Measurements from ENCODE around the gene SPHK2.
"Not testable (repeated sequence)": the region's sequence is repeated elsewhere in the genome, so short reads cannot be mapped to it uniquely, and the experiment has no call there.

SPHK2 gene

DNA sequence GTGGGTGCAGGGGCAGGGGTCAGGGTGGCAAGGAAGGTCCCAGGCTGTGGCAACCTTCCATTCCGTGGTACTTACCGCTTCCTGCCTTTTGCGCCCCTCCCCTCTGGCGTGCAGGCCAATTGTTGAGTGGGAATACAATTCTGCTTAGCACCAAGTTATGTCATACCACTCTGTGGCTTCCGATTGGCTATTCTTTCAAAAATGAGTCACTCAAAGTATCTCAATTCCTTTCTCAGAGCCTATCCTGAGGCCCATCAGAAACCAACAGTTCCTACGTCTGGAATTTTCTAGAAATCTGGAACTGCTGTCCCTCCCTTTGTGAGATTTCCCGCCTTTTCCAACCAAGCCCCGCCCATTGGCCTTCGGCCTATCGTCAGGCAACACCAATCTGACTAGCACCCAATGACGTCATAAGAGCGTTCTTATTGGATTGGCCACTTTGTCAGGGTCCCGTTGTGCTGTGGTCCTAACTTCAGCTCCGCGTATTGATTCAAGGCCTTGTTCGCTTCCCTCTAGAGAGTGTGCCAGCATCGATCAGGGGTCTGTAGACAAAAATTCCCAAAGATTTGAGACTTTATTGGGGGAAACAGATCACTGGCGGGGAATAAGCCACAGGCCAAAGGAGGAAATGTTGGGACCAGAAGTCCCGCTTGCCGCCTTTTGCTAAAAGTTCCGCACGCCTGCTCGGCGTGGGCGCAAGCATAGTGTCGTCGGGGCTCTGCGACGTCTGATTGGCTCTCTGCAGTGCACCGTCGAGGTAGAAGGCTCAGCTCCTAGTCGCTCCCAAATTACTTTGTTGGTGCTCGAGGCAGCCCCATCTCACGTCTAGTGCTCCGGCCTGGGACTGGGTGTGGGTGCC is 41.8 kb downstream of the SPHK2 start:
- peak; percentile 11 for DNase-seq

DNA sequence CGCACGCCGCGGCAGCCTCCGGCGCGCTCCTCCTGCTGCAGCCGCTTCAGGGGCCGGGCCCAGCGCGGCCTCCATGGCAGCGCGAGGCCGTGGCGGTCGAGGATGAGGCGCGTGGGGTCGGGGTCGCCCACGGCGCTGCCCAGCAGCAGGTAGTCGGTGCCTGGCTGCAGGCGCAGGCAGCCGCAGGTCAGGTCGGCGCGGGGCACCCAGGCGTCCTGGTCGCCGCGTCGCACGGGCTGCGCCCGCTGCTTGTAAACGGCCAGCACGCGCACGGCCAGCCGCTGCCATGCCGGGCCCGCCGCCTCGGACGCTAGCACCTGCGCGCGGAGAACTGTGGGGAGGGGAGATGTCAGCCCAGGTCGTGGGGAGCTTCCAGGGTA is 42.4 kb downstream of the SPHK2 start:
- no peak for DNase-seq

DNA sequence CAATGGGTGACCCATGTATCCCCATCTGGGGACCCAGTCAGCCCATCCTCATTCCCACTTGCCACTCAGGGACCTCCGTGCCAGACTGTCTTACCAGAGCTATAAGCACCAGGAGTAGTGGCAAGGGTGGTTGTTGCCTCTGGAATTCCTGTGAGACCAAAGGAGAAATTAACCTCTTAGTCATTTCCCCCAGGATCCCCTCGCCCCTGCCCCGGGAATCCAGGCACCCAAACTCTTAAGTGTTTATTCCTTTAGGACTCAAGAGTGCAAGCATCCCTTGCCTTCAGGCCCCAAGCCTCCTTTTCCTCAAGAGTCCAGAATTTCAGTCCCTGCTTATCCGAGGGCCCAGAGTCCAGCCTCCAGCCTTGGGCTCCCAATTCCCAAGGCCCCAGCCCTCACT is 44.4 kb downstream of the SPHK2 start:
- DNase-seq: no peak

DNA sequence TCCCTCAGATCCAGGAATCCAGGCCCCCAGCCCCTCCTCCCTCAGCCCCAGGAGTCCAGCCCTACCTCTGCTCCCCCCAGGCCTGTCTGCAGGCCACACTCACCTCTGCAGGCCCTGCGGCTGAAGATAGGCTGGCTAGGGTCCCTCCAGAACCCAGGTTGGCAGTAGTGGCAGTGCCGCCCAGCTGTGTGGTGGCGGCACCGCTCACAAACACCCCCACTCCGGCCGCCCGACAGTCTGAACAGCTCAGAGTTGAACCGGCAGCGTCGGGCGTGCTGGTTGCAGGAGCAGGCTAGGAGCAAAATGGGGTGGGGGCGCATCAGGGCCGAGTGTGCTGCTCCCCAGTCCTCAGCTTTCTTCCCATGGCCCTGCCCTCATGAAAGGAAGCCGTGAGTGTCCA is 45.2 kb downstream of the SPHK2 start:
- no peak for DNase-seq

DNA sequence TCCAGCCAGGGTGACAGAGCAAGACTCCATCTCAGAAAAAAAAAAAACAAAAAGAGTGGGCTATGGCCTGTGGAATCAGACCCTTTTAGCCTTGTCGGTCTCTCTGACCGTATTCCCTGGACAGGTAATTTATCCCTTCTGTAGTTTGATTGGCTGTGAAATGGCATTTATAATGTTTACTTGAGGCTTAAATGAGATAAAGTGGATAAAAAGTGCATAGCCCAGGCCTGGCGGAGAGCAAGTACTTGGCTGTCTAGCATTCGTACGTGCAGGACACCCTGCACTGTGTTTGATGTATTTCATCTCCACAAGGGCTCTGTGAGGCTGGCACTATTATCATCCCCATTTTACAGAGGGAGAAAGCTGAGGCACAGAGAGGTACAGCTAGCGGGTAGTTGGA is 46.5 kb downstream of the SPHK2 start:
- no peak for DNase-seq

DNA sequence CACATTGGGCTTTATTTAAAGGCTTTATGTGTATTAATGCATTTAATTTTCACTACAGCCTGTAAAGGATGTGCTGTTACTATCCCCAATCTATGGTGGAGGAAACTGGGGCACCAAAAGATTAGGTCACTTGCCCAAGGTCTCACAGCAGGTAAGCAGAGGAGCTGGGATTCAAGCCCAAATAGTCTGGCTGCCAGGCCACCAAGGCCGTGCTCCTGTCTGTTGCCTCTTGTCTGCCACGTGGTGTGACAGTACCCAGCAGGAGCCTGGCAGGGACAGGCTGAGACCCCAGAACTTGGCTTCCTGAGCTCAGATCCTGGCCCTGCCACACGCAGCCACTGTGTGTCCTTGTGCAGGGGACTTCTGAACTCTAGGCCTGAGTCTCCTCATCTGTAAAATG is 49.0 kb downstream of the SPHK2 start:
- no peak for DNase-seq

DNA sequence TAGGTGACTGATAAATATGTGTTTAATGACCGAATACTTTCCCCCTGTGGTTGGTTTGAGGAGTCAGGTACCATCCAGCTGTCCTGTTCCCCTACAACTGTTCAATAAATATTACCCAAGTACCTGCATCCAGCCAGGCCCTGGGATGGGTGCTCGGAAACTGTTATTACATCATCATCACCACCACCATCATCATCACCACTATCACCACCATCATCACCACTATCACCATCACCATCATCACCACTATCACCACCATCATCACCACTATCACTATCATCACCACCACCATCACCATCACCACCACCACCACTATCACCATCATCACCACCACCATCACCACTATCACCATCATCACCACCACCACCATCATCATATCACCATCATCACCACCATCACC is 49.5 kb downstream of the SPHK2 start:
- DNase-seq: no peak

DNA sequence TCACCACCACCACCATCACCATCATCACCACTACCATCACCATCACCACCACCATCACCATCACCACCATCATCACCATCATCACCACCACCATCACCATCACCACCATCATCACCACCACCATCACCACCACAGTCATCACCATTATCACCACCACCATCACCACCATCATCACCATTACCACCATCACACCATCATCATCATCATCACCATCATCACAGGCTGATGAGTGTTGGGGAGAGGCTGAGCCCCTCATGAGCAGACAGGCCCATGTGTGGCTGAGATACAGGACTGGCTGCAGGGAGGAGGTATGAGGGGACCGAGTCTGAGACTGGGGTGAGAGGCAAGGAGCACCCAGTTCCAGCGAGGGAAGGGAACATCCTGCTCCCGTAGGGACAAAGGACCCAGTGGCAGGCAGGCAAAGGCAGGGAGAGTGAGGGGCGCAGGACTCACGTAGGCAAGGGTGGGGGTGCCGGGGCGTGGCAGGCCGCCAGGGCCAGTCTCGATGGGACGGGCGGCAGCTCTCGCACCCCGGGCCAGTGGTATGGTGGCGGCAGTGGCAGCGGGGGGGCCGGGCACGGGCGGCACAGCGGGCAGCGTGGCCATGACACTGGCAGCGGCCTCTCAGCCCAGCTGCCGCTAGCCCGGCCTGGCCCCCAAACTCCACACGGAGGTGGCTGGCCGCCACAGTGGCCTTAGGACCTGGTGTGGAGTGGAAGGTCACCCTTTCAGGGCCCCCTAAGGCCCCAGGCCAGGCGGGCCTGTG is 50.8 kb downstream of the SPHK2 start:
- no peak for DNase-seq

DNA sequence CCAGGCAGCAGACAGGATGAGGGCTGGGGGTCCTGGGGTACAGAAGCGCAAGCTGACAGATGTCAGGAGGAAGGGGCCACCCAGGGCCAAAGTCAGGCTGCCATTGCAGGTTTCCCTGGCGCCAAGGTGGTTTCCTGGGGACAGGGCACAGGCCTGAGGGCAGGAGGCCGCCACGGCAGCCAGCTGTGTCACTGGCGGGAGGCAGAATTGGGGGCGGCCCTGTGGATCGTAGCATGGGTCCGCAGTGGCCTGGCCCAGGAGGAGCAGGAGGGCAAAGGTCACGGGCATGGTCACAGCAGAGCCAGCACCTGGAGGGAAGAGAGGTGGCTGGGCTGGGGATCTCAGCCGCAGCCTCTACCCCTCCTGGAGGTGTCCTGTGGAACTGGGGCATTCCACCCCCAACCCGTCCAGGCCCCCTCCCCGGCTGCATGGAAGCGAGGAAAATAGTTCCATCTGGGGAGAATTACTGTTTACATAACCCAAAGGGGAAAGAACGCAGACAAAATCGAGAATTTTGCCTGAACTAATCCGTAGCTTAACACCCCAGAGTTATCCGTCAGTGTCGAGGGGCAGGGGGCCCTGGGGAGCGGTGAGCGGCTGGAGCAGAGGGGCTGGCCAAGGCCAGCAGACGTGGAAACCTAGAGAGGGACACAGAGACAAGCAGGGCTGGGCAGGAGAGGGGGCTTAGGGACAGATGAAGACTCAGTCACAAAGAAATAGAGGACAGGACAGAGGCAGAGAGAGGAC is 51.6 kb downstream of the SPHK2 start:
- no peak for DNase-seq

DNA sequence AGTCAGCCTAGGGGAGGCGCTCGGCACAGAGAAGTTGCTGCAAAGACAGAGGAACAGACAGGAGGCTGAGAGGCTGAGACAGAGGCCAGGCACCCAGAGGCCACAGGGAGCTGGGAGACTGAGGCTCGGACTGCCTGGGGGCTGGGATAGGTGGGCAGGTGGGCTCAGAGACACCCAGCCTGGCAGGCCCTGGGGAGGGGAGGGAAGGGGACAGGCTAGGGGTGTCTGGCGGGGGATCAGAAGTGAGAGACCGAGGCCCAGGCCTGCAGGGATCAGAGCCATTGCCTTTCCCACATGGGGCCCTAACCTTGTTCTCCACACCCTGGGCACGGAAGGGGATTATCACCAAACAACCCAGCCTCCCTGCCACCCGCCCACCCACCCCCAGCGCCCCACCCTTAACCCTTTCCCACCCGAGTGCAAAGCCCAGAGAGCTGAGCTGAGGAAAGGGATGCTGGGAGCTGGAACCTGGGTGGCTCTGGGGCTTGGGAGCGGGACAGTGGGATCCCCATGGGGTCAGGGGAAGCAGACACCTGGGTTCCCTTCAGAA is 52.2 kb downstream of the SPHK2 start:
- no peak for DNase-seq

DNA sequence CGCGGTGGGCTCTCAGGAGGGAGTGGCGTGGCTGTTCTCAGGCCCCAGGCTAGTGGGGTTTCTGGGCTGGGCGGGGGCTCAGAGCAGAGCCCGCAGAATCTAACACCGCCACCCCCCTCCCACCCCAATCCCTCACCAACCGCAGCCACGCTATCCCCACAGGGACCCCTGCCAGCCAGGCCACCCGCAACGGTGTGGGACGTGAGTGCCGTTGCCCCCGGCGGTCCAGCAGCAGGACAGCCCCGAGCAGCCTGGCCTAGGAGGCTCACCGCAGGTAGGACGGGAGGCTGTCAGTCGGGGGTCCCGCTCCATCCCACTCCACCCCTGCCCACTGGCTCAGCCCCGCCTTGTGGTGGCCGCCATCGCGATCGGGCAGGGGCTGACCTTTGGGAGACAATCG is 53.7 kb downstream of the SPHK2 start, which contains the start of gene NTN5:
Gene NTN5, minus strand, starts transcription at position 24 of the 400 bp plus-strand sequence. CDS start 2,031 bp downstream, outside the sequence.
- no peak for DNase-seq

DNA sequence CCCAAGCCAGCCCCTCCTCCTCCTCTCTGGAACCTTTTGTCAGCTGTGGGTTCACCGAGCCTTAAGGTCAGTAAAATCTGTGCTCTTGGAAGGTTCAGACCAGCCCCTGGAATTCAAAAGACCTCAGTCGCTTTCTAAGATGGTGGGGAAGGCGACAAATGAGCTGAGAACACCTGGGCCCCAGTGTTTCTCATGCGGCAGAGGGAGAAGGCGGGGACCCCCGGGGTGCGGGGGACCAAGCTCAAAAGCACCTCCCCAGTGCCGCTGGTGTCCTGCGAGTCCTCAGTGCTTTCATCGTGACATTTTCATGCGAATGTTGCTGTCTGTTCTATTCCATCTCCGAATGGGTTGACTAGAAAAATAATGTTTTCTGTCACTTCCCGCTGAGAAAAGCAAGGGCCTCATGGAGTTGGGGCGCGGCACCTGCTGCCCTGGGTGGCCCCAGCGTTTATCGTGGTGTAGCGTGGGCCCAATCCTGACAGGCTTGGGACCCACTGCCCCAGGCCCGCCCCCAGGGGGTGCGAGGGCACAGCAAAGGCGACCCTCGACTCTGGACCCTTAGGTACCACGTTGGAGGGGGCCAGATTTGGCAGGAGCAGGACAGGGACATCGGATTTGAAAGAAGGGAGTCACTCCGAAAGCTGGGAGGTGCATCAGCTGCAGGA is 54.3 kb downstream of the SPHK2 start:
- DNase-seq: no peak

DNA sequence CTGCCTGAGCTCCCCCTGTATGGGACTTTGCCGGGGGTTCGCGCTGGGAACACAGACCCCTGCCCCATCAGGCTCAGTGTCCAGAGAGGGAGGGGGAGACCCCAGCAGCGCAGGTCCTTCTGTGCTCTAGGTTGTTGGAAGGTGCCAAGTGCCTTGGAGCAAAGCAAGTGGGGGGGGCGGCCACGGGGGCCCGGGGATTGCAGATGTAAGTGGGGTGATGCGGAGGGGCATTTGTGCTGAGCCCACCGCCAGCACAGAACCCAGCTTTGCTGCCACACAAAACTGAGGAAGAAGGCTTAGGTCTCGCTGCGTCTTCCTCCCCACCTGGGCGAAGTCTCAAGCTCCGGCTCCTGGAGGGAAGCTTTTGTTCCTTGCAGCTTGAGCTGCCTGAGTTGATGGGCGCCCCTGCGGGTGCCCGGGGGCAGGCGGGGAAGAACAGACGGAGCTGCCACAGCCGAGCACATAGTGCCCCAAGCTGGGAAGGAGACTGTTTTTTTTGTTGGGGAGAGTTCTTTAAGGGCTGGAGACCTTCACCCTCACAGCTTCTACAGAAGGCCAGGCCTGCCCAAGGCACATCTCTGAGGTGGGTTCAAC is 55.0 kb downstream of the SPHK2 start:
- DNase-seq: no peak

DNA sequence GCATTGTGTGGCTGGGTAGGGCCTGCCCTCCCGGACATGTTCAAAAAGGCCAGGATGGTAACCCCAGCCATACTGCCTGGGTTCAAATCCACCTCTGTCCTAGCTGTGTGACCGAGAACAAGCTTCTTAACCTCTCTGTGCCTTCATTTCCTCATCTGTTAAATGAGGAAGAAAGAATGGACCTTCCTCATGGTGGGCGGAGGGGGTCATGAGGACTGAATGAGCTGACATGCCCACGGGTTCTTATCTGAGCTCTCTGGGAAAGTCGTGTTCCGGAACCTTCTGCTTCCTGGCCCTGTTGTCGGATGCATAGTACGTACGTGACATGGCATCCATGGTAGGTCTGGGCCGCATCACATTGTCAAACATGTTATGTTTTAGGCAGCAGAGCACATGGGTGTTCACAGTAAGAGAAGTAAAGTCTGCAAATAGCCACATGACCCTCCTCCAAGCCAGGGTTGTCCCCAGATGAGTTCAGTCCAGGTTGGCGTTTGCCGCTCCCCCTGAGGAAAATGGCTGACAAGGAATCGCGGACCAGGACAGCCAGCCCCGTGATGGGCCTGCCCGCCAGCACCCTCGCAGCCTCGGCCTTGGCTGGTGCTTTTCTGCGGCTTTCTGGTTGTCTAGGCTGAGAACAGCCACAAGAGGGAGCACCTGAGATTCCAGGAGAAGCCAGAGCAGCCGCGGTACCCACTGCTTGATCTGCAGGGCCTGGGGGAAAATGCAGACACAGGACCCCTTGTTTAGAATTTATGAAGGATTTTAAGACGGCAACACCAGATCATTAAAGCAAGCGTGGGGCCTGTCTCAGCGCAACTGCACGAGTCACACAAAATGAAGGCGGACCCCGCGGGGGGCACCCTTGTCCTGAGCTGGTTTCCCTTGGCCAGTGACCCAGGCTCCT is 55.9 kb downstream of the SPHK2 start:
- peak; percentile 64 for DNase-seq

DNA sequence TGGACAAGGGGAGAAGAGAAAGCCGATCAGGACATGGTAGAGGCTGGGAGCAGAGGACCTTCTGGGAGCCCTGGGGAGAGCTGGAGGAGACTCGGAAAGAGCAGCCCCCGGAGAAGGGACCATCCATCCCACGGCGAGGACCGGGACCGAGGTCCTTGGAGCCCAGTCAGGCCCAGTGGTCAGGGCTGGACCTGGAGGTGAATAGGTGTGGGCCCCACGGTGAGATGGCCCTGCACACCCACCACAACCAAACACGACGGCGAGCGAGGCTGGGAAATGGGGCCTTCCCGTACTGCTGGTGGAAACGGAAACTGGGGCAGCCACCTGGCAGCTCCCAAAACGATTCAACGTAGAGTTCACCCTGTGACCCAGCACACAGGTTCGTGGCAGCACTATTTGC is 57.2 kb downstream of the SPHK2 start:
- no peak for DNase-seq

DNA sequence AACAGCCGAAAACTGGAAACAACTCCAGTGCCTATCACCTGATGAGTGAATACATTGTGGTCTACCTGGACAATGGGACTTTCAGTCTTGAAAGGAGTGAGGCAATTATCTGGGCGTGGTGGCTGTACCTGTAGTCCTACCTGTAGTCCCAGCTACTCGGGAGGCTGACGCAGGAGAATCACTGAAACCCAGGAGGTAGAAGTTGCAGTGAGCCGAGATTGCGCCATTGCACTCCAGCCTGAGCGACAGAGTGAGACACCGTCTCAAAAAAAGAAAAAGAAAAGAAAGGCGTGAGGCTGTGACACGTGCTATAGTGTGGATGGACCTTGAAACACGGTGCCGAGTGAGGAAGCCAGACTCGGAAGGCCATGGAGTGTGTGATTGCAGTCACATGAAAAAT is 57.6 kb downstream of the SPHK2 start:
- DNase-seq: no peak

DNA sequence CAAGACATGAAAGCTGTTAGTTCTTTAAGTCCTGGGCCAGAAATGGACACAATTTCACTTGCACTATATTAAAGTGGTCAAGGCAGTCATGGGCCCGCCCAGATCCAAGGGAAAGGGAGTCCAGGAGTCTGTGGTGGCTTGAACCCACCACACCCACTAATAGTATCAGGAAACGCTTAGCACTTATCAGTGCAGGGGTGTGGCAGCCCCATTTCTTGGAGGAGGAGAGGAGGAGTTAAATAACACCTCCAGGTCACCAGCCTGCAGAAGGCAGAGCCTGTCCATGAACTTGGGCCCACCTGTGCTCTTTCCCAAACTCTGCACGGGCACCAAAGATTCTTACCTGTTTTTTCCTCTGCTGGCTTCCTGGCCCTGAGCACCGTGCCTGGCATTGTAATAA is 58.9 kb downstream of the SPHK2 start:
- DNase-seq: no peak

DNA sequence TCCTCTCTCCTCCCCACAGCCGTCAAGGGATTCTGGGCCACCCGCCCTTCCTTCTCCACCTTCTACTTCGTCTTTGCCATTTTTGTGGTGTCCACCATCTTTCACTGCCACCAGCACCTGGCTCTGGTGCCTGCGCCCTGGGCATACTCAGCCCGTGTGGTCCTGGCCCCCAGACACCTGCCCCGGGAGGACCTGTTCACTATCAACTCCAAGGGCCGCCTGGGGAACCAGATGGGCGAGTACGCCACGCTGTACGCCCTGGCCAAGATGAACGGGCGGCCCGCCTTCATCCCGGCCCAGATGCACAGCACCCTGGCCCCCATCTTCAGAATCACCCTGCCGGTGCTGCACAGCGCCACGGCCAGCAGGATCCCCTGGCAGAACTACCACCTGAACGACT is 60.7 kb downstream of the SPHK2 start:
- not testable (repeated sequence) for DNase-seq
